ENCODE results near the gene ATP2B1. TPM values are rescaled to one million over a fixed set of nuclear protein-coding genes. Genes with fewer than 3 reads are reported as not detected.
"Not testable (repeated sequence)": the region's sequence is repeated elsewhere in the genome, so short reads cannot be mapped to it uniquely, and the experiment has no call there.

The ATP2B1 gene
- total RNA-seq, 1 donor from 2014 or later = 354 TPM

DNA sequence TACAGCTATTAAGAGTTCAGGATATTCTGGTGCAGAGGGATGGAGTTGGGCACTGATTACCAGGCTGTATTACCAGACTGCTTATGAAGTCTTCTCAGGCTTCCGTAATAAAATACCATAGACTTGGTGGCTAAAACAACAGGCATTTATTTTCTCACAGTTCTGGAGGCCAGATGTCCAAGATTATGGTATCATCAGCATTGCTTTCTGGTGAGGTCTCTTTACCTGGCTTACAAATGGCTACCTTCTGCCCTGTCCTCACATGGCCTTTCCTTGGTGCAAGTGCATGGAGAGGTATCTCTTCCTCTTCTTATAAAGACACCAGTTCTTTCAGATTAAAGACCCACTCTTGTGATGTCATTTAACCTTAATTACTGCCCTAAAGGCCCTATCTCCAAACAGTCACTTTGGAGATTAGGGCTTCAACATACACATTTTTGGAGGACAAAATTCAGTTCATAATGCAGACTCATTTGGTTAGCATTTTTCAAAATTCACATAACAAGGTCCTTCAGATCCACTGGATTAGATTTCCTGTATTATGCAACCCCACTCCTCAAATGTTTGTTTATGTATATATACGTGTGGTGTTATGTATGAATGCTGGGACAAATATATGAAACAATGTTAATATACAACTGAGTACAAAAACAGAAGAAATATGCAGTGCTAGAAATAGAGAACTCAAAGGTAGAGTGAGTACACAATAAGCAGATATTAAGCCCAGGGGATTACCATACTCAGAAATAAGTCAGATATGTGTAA lies 9.3 kb upstream of the ATP2B1 start:
- no peak for DNase-seq (ENCODE audit: low read depth)

DNA sequence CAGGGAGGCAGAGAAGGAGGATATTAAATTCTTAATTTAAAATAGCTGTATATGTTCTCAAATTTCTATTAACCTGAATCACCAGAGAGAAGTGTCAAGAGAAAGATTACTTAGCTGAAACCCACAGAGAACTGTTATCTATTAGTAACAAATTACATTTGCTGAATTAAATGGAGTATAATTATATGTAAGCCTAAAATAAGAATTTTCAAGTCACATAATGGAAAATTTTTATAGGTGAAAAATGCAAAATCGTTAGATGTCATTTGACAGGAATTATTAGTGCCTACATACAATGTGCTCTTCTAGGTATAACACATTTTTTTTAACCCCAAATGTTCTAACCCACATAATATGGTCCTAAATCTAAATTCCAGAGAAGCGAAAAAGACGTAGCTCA lies 4.1 kb upstream of the ATP2B1 start:
- no peak for DNase-seq (ENCODE audit: low read depth)

DNA sequence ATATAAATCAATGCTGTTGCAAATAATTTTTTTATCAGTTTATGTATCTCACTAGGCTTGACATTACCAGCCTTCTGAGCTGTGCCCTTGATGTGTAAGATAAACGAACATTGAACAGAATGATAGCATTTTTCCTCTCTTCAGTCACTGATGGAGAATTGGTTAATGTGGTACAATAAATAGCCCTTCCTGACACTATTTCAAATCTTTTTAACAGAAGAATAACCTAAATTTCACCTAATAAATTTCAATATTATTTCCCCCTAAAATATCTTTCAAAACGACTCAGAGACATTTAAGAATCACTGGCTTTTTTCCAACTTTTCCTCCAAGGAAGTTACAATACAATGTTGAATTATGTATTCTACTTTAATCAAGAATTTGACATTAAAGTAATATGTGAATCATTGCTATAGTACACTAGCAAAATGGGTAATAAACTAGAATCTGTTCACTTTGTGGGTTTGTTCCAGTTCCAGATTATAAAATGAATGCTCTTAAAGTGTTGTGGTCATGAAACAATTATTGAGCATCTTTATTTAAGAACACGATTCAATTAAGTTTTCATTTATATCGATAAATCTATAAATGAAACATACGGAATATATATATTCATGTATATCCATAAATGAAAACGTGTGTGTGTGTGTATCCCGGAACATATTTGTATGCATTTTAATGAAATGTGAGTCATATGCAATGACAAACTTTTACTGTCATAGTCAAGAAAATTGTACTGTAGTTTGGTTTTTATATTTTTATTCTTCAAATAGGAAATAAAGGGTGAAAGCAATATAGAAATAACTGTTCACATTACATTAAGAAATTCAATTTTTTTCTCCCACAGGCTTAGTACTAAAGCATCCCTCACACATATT lies 2.5 kb upstream of the ATP2B1 start:
- DNase-seq (ENCODE audit: low read depth) = no peak

DNA sequence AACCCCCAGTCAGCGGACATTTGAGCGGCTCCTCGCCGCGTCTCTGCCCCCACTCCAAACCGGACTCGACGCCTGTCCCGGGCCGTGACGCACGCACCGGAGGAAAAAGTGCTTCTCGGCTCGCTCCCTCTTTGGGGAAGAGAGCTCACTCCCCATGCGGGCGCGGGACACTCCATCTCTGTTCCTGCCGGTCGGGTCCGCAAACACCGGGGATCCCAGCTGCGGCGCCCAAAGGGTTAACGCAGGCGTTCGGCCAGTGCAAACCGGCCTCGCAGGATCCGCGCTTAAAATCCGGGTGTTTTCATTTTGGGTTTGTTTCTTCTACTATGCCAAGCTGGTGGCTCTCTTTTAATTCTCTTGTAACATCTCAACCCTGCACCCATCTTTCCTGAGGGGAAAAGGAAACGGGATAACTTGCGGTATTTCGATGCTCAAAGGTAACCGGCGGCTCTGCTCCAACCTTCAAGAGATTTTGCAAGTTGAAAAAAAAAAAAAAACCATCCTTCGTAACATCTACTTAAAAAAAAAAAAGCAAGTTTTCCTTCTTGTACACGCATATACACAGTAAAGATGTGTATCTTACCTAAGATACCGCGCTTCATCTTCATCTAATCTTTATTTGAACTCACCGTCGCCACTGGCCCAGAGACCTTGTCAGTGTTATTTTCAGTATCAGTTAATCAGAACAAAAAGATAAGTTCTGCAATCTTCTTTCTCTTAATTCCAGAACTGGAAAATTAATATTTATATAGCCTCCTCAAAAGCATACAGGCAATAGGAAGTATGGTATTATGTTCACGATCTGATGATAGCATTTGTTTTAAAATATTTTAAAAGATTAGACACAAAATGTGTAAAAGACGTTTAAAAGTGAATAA lies 1.6 kb upstream of the ATP2B1 start:
- peak; percentile 75 for DNase-seq (ENCODE audit: low read depth)

DNA sequence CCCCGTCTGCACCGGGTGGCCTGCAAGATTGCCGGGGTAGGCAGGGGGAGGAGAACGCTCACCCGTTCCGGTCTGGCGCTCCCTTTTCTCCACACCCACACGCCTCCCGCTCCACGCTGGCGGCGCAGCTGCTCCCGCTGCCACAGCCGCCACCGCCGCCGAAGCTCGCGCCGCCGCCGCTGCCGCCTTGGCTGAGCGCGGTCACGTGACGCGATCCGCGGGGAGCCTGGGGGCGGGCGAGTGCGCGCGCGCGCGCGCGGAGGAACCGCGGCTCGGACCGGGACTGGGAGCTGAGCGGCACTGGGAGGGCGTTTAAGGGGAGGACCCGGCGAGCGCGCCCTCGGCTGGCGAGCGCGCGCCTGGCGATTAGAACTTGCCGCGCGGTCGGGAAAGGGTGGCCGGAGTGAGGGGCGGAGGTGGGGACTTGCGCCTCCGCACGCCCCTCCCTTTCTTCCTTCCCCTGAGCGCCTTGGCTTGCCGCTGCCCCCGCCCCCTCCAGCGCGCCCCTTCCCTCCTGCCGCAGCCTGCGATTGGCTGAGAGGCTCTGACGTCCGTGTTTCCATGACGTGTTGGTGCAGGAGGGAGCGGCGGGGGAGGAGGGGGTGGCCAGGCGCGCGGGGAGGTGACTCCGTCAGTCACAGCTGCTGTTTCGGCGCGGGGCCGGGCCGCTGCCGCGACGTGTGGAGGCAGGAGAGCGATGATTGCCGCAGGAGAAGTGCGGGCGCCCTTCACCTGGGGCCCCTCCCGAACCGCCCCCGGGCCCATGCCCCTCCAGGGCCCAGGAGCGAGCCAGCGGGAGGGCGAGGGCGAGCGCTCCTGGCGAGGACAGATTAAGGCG lies 738 bp upstream of the ATP2B1 start:
- DNase-seq (ENCODE audit: low read depth) = peak; percentile 99

DNA sequence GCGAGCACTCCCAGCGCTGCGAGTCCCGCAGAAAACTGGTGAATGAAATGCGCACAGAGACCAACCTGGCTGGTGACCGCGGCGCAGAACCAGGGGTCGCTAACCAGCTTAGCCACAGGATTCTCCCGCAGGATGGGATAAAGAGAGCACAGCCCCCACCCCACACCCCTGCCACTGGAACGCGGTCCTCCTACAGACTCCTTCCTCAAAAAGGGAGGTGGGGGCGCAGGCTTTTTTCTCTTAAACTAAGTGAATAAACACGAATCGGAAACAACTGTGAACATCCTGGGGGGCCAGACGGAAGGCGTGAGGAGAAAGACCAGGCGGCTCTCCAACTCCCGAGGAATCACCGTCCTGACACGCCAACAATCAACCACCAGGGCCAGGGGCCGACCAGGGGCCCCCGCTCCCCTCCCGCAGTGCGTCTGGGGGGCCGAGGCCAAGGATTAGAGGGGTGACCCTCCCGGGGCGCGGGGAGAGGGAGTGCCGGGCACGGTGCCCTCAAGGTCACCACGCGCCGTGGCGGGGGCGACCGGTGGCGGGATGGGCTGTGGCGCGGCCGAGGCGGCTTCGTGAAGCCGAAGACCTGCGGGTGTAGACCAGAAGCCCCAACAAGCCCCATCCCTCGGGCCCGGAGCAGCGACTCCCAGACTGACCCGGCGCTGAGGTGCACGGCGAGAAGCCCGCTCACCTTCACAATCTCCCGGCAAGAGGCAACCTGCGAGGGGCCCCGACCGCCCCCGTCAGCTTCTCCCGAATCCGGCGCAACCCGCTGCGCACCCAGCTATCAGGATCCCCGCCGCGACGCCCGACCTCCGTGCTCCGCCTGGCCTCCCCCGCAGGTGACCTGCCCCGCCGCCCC lies 704 bp downstream of the ATP2B1 start:
- peak; percentile 47 for DNase-seq (ENCODE audit: low read depth)

DNA sequence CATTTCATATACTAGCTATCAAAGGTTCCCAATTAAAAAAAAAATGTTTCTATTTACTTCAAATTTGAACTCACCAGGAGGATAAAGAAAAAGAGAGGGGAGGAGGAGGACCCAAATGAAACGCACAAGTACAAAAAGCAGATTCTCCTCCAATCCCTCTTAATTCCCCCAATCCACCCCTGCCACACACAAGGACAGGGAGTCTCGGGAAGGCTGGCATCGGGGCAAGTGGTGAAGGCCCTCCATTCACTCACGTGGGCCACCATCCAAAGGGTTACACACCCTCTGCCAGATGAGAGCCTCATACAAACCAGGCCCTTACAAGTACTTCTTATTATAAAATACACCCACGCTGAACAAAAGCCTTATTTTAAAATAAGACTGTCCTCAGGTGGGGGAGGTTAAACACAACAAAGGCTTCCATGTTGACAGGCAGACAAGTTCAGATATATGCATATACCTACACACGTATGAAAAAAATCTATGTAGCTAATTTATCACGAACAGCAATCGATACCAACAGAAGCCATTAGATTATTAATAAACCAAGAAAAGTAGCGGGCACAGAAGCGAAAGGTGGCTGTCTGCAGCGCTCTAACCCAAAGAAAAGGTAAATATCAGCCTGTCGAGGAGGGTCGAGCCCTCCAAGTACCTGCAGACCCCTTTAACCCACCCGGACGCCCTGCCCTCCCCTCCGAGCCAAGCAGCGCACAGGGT lies 1.5 kb downstream of the ATP2B1 start:
- DNase-seq (ENCODE audit: low read depth) = peak; percentile 83

DNA sequence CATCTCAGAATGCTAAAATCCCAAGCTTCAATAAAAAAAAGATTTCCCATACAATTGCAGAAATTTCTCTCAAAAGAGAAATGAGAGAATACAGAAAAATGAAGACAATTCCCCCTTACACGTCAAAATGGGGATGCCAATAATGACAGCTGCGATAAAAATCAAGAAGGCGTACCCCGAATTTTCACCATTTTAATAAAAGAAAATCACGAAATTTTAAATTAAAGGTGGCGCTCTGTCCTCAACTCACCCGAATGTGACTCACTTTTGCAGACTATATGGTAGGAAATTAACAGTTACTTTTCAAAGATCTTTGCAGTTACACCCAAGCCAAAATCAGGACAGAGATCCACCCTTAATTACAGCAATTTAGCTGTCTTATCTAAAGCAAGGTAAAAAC lies 2.1 kb downstream of the ATP2B1 start:
- no peak for DNase-seq (ENCODE audit: low read depth)

DNA sequence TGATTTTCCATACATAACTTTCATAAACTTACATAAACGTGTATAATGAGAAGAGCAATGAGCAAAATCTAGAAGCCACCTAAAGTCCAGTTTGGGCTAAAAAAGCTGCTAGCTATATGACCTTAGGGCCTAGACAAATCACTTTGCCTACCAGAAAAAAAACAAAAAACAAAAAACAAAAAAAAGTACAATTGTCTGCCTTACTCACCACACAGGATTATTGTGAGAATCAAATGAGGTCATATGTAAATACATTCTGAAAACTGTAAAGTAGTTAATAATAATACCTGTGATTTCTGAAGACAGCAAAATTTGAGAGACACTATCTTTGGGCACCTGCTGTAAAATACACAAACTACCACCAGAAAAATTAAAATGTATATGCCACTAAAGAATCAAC lies 4.2 kb downstream of the ATP2B1 start:
- DNase-seq (ENCODE audit: low read depth) = no peak

DNA sequence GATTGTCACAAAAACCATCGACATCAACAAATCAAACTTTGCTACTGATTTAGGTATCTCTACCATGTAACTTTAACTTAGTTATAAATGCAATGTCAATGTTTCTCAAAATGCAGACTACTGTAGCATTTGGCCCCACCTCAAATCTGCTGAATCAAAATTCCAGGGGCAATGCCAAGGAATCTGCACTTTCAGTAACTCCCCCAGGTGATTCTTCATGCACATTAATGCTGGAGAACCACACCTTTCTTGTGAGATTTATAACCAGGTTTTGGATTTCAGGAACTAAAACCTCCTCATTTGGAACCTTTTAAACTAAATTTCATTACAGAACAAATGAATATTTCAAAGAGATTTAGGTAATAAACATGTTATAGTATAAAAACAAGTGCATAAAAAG lies 4.9 kb downstream of the ATP2B1 start:
- DNase-seq (ENCODE audit: low read depth) = no peak

DNA sequence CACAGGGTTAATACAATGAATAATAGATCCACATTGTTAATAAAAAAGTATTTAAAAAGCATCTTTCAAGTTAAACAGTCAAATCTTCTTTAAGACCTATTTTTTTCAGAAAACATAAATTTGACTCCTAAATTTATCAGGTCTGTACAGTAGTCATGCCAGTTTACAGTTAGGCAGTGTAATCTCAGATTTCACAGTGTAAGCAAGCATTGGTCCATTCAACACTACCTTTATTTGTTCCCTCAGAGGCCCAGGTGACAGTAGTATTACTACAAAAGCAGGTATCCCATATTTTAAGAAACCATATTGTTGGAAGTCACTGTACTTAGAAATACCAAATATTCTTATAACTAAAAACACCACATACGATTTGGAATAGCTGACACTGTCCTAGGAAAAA lies 6.1 kb downstream of the ATP2B1 start:
- no peak for DNase-seq (ENCODE audit: low read depth)

DNA sequence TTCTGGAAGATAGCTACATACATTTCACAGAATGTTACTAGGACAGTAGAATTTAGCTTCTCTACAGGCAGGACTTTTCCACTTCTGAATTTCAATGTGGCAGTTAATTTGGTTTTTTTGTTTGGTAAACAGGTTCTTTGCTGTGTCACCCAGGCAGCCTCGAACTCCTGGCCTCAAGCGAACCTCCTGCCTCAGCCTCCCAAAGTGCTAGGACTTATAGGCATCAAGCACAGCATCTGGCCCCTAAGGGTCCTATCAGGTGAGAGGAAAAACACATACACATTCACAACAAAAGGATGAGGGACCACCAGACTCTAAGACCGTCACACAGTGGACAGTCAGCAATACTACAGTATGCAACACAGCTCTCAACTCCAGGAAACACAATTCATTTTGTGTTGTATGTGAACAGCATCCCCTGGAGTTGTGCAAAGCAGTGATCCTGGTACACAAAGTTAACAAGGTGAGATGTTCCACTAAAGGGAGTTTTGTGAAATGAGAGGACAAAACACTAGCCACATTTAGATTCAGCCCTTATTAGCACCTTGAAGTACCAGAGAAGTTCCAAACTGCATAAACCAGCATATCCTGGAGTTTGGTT lies 6.9 kb downstream of the ATP2B1 start:
- DNase-seq (ENCODE audit: low read depth) = no peak

DNA sequence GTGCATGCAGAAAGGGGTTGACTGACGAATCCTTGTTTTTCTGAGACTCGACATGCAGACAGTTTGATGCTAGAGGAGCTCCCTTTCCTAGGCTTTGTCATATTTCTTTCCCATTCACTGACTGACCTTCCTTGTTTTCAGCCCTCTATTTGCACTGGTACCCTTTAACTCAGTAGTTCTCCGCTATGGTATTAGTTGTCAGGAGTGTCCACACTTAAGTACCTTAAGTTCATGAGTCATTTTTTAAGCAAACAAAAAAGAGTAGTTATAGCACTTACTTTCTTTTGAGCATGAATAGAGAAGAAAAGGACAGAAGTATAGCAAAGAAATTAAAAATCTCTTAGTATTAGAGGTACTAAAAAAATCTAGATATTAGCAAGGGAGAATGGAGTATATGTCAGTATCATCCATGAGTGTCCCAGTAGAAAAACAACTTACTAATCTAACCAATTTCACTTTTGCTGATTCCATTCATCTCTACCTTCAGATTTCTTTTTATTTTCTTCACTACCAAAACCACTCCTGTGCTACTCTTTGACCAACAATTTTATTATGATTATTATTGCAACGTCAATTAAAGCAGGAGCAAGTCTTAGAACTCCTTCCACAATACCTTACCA lies 8.3 kb downstream of the ATP2B1 start:
- no peak for DNase-seq (ENCODE audit: low read depth)

DNA sequence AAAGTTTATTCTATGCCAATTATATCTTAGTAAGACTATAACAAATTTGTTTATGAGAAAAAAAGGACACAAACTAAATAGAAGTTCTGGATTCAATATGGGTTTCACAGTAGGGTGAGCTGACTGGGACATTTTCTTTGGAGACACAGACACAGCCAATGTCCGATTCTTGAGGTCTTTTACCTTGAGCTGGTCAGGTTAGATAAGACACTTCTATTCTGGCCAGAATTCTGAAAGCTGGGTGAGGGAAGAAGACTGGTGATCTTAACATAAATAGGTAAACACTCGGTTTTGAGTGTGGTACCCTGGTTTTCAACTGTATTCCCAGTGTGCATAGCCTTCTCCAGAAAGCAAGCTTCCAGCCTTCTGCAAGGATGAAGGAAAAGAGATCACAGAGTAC lies 10.0 kb downstream of the ATP2B1 start:
- no peak for DNase-seq (ENCODE audit: low read depth)

DNA sequence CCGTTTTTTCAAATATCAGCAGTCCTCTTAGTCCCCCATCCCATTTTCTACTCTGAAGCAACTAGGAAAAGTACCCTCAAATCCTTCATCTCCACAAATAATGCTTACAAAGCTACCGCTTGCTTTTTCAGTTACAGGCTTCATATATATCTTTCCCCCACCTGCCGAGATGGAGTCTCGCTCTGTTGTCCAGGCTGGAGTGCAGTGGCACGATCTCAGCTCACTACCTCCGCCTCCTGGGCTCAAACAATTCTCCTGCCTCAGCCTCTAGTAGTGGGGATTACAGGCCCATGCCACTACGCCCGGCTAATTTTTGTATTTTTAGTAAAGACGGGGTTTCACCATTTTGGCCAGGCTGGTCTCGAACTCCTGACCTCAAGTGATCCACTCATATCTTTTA lies 10.9 kb downstream of the ATP2B1 start:
- not testable (repeated sequence) for DNase-seq (ENCODE audit: low read depth)

DNA sequence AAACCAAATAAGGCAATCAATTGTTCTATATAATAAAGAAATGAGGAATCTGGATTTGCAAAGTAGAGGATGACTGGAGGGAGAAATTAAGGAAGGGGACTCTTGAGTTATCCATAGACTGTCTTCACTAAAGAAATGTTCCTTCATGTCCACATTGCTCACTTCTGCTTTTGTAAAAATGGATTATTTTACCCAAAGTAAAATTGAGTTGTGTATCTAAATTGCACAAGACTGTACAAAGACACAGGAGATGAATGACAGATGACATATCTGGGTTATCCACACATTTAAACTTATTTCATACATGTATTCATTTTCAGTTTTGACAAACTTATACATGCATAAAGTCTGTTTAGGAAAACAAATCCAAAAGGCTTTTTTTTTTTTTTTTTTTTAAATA lies 11.3 kb downstream of the ATP2B1 start:
- DNase-seq (ENCODE audit: low read depth) = no peak

DNA sequence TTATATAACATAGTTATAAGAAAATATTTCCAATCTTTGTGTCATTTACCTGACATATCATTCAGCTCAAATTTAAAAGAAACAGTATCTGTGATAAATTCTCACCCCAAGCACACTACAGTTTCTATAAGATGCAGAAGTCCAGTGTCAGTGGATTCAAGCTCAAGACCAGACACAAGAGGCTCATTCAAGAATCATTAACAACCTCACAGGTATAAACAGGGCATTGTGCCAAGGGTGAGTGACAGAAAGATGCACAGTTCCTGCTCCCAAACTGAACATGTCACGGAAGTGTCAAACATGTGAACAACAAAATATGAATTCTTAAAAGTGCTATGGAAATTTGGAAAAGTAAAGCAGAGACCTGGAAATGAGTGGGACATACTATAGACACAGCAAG lies 12.8 kb downstream of the ATP2B1 start:
- no peak for DNase-seq (ENCODE audit: low read depth)

DNA sequence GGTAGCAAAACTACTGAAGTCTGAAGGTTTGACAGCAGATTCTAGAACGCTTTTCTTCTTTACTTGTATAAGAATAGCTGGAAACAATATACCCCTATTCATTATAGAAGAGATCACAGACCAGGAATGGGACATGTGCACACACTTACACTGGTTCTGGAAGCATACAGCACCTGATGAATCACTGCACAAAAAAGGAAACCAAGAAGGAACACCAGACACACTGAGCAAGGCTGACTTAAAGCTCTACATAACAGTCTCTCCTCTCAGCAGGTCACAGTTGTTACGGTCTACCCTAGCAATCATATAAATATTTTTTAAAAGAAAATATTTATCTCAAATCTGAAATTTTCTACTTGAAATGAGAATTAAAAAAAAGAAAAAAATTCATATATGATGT lies 13.5 kb downstream of the ATP2B1 start:
- peak; percentile 62 for DNase-seq (ENCODE audit: low read depth)
